ENCODE measurements around the gene PANX3. TPM values are rescaled to one million over a fixed set of nuclear protein-coding genes. Genes with fewer than 3 reads are reported as not detected.

The PANX3 gene
- total and polyA plus RNA-seq, 2 experiments from 2014 or later: 0.25 TPM; not detected in 1

DNA sequence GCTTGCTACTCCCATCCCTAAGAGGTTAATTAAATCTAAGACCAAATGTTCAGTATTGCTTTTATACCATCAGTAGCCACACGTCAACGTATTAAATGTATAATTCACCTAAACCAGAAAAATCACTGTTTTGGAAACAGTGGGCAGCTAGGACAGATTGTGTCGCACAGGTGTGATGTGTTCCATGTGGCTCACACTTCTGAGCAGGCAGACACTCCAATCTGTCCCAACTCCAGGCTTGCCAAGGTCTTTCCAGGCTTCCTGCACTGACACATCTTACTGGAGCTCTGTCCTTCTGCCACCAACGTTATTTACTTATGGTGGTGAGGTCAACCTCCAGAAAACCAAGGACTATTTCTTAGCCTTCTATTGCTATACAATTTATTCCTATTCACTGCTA lies 50.9 kb downstream of the PANX3 start:
- H3K4me3 ChIP-seq: no peak overlapping the region
- no peak overlapping the region for H3K4me2 ChIP-seq
- no peaks in the 10 kb centered on the region for H3K27me3 ChIP-seq
- H3K36me3 ChIP-seq (replicated peaks; ENCODE audit: insufficient read depth, low read depth): no peaks in the 10 kb centered on the region
- no peak for TF ChIP-seq EZH2 (IDR thresholded peaks at IDR 0.05; ENCODE audit: borderline replicate concordance)
- TF ChIP-seq CTCF (IDR thresholded peaks at IDR 0.05; ENCODE audit: poor library complexity): no peak
- TF ChIP-seq EZH2phosphoT487 (IDR thresholded peaks at IDR 0.05; ENCODE audit: low read depth, severe bottlenecking, unreplicated experiment): no peak
- no peak overlapping the region for H2AFZ ChIP-seq
- no peaks in the 10 kb centered on the region for H3K4me1 ChIP-seq (ENCODE audit: insufficient read depth)
- H3K79me2 ChIP-seq: no peaks in the 10 kb centered on the region
- no peak overlapping the region for H3K27ac ChIP-seq
- 83% methylated on average over 4 of the region's 4 CpGs for WGBS (ENCODE audit: low lambda C conversion rate, missing lambda C conversion rate)
- no peaks in the 10 kb centered on the region for H4K20me1 ChIP-seq (ENCODE audit: insufficient read depth, poor library complexity, severe bottlenecking)
- DNase-seq (ENCODE audit: low spot score): no peak
- H3K9me3 ChIP-seq (ENCODE audit: low read depth): no peaks in the 10 kb centered on the region
- no peaks in the 10 kb centered on the region for H3K9me2 ChIP-seq (replicated peaks; ENCODE audit: insufficient read depth)

- H3K4me2 ChIP-seq: no peak overlapping the region
- no peak overlapping the region for H3K4me3 ChIP-seq
- no peaks in the 10 kb centered on the region for H4K20me1 ChIP-seq (ENCODE audit: insufficient read depth, poor library complexity, severe bottlenecking)
- no peak overlapping the region for H3K27ac ChIP-seq
- H2AFZ ChIP-seq: no peak overlapping the region
- 81% methylated on average over 2 of the region's 2 CpGs for WGBS (ENCODE audit: low lambda C conversion rate, missing lambda C conversion rate)
- H3K36me3 ChIP-seq (replicated peaks; ENCODE audit: insufficient read depth, low read depth): no peaks in the 10 kb centered on the region
- H3K79me2 ChIP-seq: no peaks in the 10 kb centered on the region
- H3K9me3 ChIP-seq (ENCODE audit: low read depth): no peaks in the 10 kb centered on the region
- TF ChIP-seq EZH2 (IDR thresholded peaks at IDR 0.05; ENCODE audit: borderline replicate concordance): no peak
- no peak for TF ChIP-seq CTCF (IDR thresholded peaks at IDR 0.05; ENCODE audit: poor library complexity)
- TF ChIP-seq EZH2phosphoT487 (IDR thresholded peaks at IDR 0.05; ENCODE audit: low read depth, severe bottlenecking, unreplicated experiment): no peak
- no peaks in the 10 kb centered on the region for H3K9me2 ChIP-seq (replicated peaks; ENCODE audit: insufficient read depth)
- no peaks in the 10 kb centered on the region for H3K27me3 ChIP-seq
- DNase-seq (ENCODE audit: low spot score): no peak
- H3K4me1 ChIP-seq (ENCODE audit: insufficient read depth): no peaks in the 10 kb centered on the region
Measured at GRCh38 chr11:124663861-124664260, 52.6 kb downstream of the PANX3 start.

GRCh38 chr11:124667601-124668000 lies 56.4 kb downstream of the PANX3 start:
- H3K36me3 ChIP-seq (replicated peaks; ENCODE audit: insufficient read depth, low read depth): no peaks in the 10 kb centered on the region
- WGBS (ENCODE audit: low lambda C conversion rate, missing lambda C conversion rate): 99% methylated on average over 3 of the region's 3 CpGs
- H2AFZ ChIP-seq: no peak overlapping the region
- H3K4me3 ChIP-seq: no peak overlapping the region
- TF ChIP-seq EZH2 (IDR thresholded peaks at IDR 0.05; ENCODE audit: borderline replicate concordance): no peak
- no peak for TF ChIP-seq EZH2phosphoT487 (IDR thresholded peaks at IDR 0.05; ENCODE audit: low read depth, severe bottlenecking, unreplicated experiment)
- no peak for TF ChIP-seq CTCF (IDR thresholded peaks at IDR 0.05; ENCODE audit: poor library complexity)
- H4K20me1 ChIP-seq (ENCODE audit: insufficient read depth, poor library complexity, severe bottlenecking): no peaks in the 10 kb centered on the region
- H3K4me2 ChIP-seq: no peak overlapping the region
- H3K4me1 ChIP-seq (ENCODE audit: insufficient read depth): no peaks in the 10 kb centered on the region
- no peaks in the 10 kb centered on the region for H3K9me2 ChIP-seq (replicated peaks; ENCODE audit: insufficient read depth)
- H3K27me3 ChIP-seq: no peaks in the 10 kb centered on the region
- H3K27ac ChIP-seq: no peak overlapping the region
- H3K79me2 ChIP-seq: no peaks in the 10 kb centered on the region
- H3K9me3 ChIP-seq (ENCODE audit: low read depth): no peaks in the 10 kb centered on the region
- DNase-seq (ENCODE audit: low spot score): no peak

- no peaks in the 10 kb centered on the region for H3K27me3 ChIP-seq
- H2AFZ ChIP-seq: no peak overlapping the region
- no peak overlapping the region for H3K4me2 ChIP-seq
- H3K4me1 ChIP-seq (ENCODE audit: insufficient read depth): peaks cover under 1% of the 10 kb centered on the region
- H4K20me1 ChIP-seq (ENCODE audit: insufficient read depth, poor library complexity, severe bottlenecking): no peaks in the 10 kb centered on the region
- no peaks in the 10 kb centered on the region for H3K9me3 ChIP-seq (ENCODE audit: low read depth)
- no peaks in the 10 kb centered on the region for H3K9me2 ChIP-seq (replicated peaks; ENCODE audit: insufficient read depth)
- H3K4me3 ChIP-seq: no peak overlapping the region
- H3K36me3 ChIP-seq (replicated peaks; ENCODE audit: insufficient read depth, low read depth): no peaks in the 10 kb centered on the region
- WGBS (ENCODE audit: low lambda C conversion rate, missing lambda C conversion rate): 20% methylated on average over 8 of the region's 8 CpGs
- TF ChIP-seq EZH2 (IDR thresholded peaks at IDR 0.05; ENCODE audit: borderline replicate concordance) (no peak), CTCF (IDR thresholded peaks at IDR 0.05; ENCODE audit: poor library complexity) (peak; percentile 75), EZH2phosphoT487 (IDR thresholded peaks at IDR 0.05; ENCODE audit: low read depth, severe bottlenecking, unreplicated experiment) (no peak)
- peak; percentile 62 for DNase-seq (ENCODE audit: low spot score)
- H3K27ac ChIP-seq: no peak overlapping the region
- H3K79me2 ChIP-seq: no peaks in the 10 kb centered on the region
Measured at GRCh38 chr11:124669193-124669592, 58.0 kb downstream of the PANX3 start.

Data from hepatocyte (in vitro differentiated cells).